Heart right ventricle (tissue), 16 donors: ENCODE results near the gene CHIT1. TPM values are rescaled to one million over a fixed set of nuclear protein-coding genes. Genes with fewer than 3 reads are reported as not detected.

Experiments
- ATAC-seq, 8 donors: fragments of 200-7000 bp; cut with Tn5 transposase; one replicate each; pipeline ENCODE4 v1.9.1; 2020; ENCODE audit warnings: mild to moderate bottlenecking in 8 of 8, moderate library complexity in 8 of 8, moderate number of reproducible peaks in 1 of 8
- DNase-seq, 2 donors: peaks; one replicate each; pipeline ENCODE4 v3.0.0-alpha.2; 2020
- H3K27ac ChIP-seq, 10 donors: fragments of 200-600 bp; sonication (generic) in 2 of 10; one replicate each; pipeline versions ENCODE4 v1.5.0 to v1.8.0; 2020 to 2022; ENCODE audit warnings: mild to moderate bottlenecking in 3 of 10
- H3K27me3 ChIP-seq, 7 donors: fragments of 200-600 bp; one replicate each; pipeline ENCODE4 v1.8.0; 2021 to 2022; ENCODE audit warnings: mild to moderate bottlenecking in 2 of 7
- H3K36me3 ChIP-seq, 9 donors: fragments of 200-600 bp; sonication (generic) in 1 of 9; one replicate each; pipeline versions ENCODE4 v1.5.0 to v1.8.0; 2020 to 2022; ENCODE audit warnings: mild to moderate bottlenecking in 2 of 9
- H3K4me1 ChIP-seq, 9 donors: fragments of 200-600 bp; sonication (generic) in 1 of 9; one replicate each; pipeline versions ENCODE4 v1.5.0 to v1.8.0; 2020 to 2022; ENCODE audit warnings: mild to moderate bottlenecking in 4 of 9
- H3K4me3 ChIP-seq, 10 donors: fragments of 200-600 bp; sonication (generic) in 2 of 10; one replicate each; pipeline versions ENCODE4 v1.5.0 to v1.8.0; 2020 to 2022; ENCODE audit warnings: mild to moderate bottlenecking in 7 of 10, moderate library complexity in 2 of 10
- H3K9me3 ChIP-seq, 11 donors: fragments of 200-600 bp in 10 of 11; sonication (generic) in 2 of 11; one replicate each; pipeline versions ENCODE4 v1.5.0 to v1.8.0; 2013 to 2022; ENCODE audit warnings: mild to moderate bottlenecking in 2 of 11, control low read depth in 1 of 11, moderate library complexity in 1 of 11
- CTCF ChIP-seq, 9 donors: fragments of 200-600 bp; sonication (generic) in 2 of 9; IDR thresholded peaks; one replicate each; pipeline versions ENCODE4 v1.5.0 to v1.8.0; 2021 to 2022; ENCODE audit warnings: antibody characterized with exemption in 9 of 9, mild to moderate bottlenecking in 5 of 9, moderate library complexity in 1 of 9
- WGBS, 2 donors: extraction: QIAGEN DNeasy Blood & Tissue Kit; methylation state at CpG; one replicate each; pipeline ENCODE4 v1.1.7; 2013; ENCODE audit warnings: inconsistent platforms in 1 of 2; 5-methylcytosine and 5-hydroxymethylcytosine counted together
- intact Hi-C, 10 donors: fragments of 100-400 bp; cut with DNase I; formaldehyde crosslinking; loops; one replicate each; pipeline versions ENCODE4 v1.11.1 to v1.14.2; 2022
- polyA plus RNA-seq, 2 donors: library from polyadenylated mRNA; stranded (reverse); fragments of 200-250 nt; gene quantifications; one replicate each; pipeline ENCODE4 v1.2.3, GENCODE V29; 2013
- total RNA-seq, 10 donors: library from RNA; stranded (reverse); fragmentation: NEBNext Ultra II Directional in 3 of 10; extraction: Animal tissue kit (Norgen Biotek cat#: 25700) in 3 of 10; gene quantifications; one replicate each; pipeline versions ENCODE4 v1.2.1 to v1.2.4, GENCODE V29; 2021 to 2023
- donor health status: Arrhythmogenic right ventricular cardiomyopathy.
- donor health status: ischemic (EF 13 %, LVEDD 7.1; RV severe dilation, severe dysfunction).
- donor health status: healthy with polysubstance abuse.
- donor health status: DM: no; HTN: yes; CAD: no.
- donor health status: DM: no; HTN: no; CAD: no.
- donor health status: ischemic (EF 25% LVEDD 6.9; RV normal size, moderate dysfunction).
- donor health status: ischemic (EF 25% LVEDD 5.7; RV mildly dilated, moderate dysfunction).
- donor health status: healthy.
- donor health status: DM: yes; HTN: yes; CAD: no.
- donor health status: Ischemic cardiomyopathy.
- donor health status: ischemic (EF 35%, LVEDD 5.7; RV mildly dilated, moderate dysfunction).
- donor health status: nonischemic (EF 11% LVEDD 7.7; RV severe dilation, severe dysfunction).
- donor health status: DM: yes; HTN: yes; CAD: no.
- donor health status: PGD.
- donor health status: ischemic (EF 29% LVEDD 5.4; RV normal size, mild dysfunction).
- donor health status: nonischemic (EF 23%, LVEDD 6.1; RV moderate dilation, normal function).

The CHIT1 gene
- total and polyA plus RNA-seq, 12 donors, result 0.05 to 1.3 (median 0.28) TPM; not detected in 6

- ATAC-seq, result no peak
- intact Hi-C loops, result loop anchor here in 3 of 10 donors (2.0 to 5.0 kb wide), 4 partner anchors 93 to 177 kb away; no protein-coding TSS in a partner anchor
- peaks cover 0 to 16% (median 11%) of the 10 kb centered on the region in 7 donors for H3K27me3 ChIP-seq
These were observed 13.9 kb downstream of the CHIT1 start for GRCh38 chr1:203215573-203215972.

GRCh38 chr1:203214871-203215270, 14.6 kb downstream of the CHIT1 start:
- intact Hi-C loops, result loop anchor here in 4 of 10 donors (2.0 to 5.0 kb wide), 5 partner anchors 43 to 176 kb away; no protein-coding TSS in a partner anchor
- H3K9me3 ChIP-seq, result no peaks in the 10 kb centered on the region
- H3K4me1 ChIP-seq, result peaks cover 0 to 15% (median 0%) of the 10 kb centered on the region in 9 donors
- WGBS, 2 donors, result 76 to 82% methylated on average over 7 of the region's 7 CpGs
- H3K4me3 ChIP-seq, result no peak overlapping the region
- no peaks in the 10 kb centered on the region for H3K36me3 ChIP-seq
- peaks cover 0 to 16% (median 11%) of the 10 kb centered on the region in 7 donors for H3K27me3 ChIP-seq
- DNase-seq (no peak), ATAC-seq (no peak)
- TF ChIP-seq CTCF (IDR thresholded peaks at IDR 0.05), result no peak
- no peak overlapping the region for H3K27ac ChIP-seq

More at GRCh38 chr1:203215573-203215972, 13.9 kb downstream of the CHIT1 start:
- no peak for TF ChIP-seq CTCF (IDR thresholded peaks at IDR 0.05)
- Histone ChIP-seq H3K9me3 (no peaks in the 10 kb centered on the region), H3K27ac (no peak overlapping the region), H3K4me1 (peaks cover 0 to 15% (median 0%) of the 10 kb centered on the region in 9 donors), H3K36me3 (no peaks in the 10 kb centered on the region), H3K4me3 (no peak overlapping the region)
- no peak for DNase-seq
- WGBS, 2 donors, result 69 to 70% methylated on average over 9 of the region's 9 CpGs

DNA sequence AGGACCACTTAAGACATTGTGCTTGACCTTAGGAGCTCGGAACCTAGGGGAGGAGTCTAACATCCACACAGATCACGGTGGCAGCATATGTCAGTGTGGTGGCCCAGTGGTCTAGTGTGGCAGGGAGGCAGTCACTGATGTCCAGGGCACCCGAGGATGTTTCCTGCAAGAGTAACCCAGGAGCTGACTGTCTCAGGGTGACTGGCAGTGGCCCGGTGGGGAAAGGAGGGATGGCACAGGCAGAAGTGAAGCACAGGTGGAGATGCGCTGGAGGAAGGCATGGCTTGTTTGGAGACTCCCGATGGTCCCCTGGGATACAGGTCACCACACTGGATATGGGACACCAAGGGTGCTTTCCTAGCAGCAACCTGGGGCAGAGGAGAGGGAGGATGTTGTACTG, 16.3 kb downstream of the CHIT1 start:
- 77 to 83% methylated on average over 6 of the region's 6 CpGs for WGBS, 2 donors
- no peak overlapping the region for H3K27ac ChIP-seq
- no peaks in the 10 kb centered on the region for H3K9me3 ChIP-seq
- no peak for DNase-seq
- no peaks in the 10 kb centered on the region for H3K36me3 ChIP-seq
- H3K4me1 ChIP-seq, result peaks cover 0 to 15% (median 0%) of the 10 kb centered on the region in 9 donors
- ATAC-seq, result no peak
- no peak overlapping the region for H3K4me3 ChIP-seq
- H3K27me3 ChIP-seq, result peaks cover 0 to 16% (median 11%) of the 10 kb centered on the region in 7 donors
- TF ChIP-seq CTCF (IDR thresholded peaks at IDR 0.05), result no peak
- intact Hi-C loops, result loop anchor here in 1 of 10 donors (5.0 kb wide), 1 partner anchor 41 kb away; no protein-coding TSS in a partner anchor

GRCh38 chr1:203211812-203212211, 17.7 kb downstream of the CHIT1 start:
- no peak overlapping the region for H3K4me3 ChIP-seq
- intact Hi-C loops, result loop anchor here in 1 of 10 donors (2.0 to 5.0 kb wide), 2 partner anchors 40 to 93 kb away; no protein-coding TSS in a partner anchor
- H3K9me3 ChIP-seq, result no peaks in the 10 kb centered on the region
- peaks cover 0 to 15% (median 0%) of the 10 kb centered on the region in 9 donors for H3K4me1 ChIP-seq
- DNase-seq (no peak), ATAC-seq (no peak)
- 89 to 93% methylated on average over 3 of the region's 3 CpGs for WGBS, 2 donors
- no peaks in the 10 kb centered on the region for H3K36me3 ChIP-seq
- peaks cover 0 to 10% (median 3%) of the 10 kb centered on the region in 7 donors for H3K27me3 ChIP-seq
- H3K27ac ChIP-seq, result no peak overlapping the region
- TF ChIP-seq CTCF (IDR thresholded peaks at IDR 0.05), result no peak
